ENCODE data around the gene ZNF609. TPM values are rescaled to one million over a fixed set of nuclear protein-coding genes. Genes with fewer than 3 reads are reported as not detected.
"Not testable (repeated sequence)": the region's sequence is repeated elsewhere in the genome, so short reads cannot be mapped to it uniquely, and the experiment has no call there.

Gene ZNF609
- total RNA-seq, 1 donor from 2014 or later = 11.3 TPM

DNA sequence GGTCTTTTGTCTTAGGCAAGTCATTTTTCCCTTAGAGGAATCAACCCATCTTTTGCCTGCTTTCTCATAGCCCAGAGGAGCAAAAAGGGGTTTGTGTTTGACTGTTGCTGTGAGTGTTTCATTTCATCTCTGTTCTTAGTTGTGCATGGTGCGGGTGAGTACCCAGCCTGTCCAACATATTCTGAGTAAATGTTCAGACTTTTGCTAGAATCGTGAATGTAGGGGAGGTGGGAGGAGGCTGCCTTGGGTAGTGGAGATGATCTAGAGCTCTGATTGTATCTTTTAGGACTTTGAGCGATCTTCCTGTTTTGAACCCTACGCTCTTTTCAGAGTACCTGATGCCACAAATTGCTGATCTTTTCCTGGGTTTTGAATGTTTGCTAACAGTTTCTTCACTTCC lies 123.1 kb downstream of the ZNF609 start:
- FAIRE-seq (no peak), DNase-seq (ENCODE audit: low read depth) (no peak)
- H3K27me3 ChIP-seq (ENCODE audit: control insufficient read depth, insufficient read depth, low read length) = no peaks in the 10 kb centered on the region
- H3K36me3 ChIP-seq (ENCODE audit: control insufficient read depth, insufficient read depth, low read length) = no peaks in the 10 kb centered on the region
- H3K4me3 ChIP-seq (ENCODE audit: low read depth, low read length) = no peak overlapping the region
- no peak for TF ChIP-seq CTCF (IDR thresholded peaks at IDR 0.05; ENCODE audit: insufficient read depth, low read length, severe bottlenecking)

DNA sequence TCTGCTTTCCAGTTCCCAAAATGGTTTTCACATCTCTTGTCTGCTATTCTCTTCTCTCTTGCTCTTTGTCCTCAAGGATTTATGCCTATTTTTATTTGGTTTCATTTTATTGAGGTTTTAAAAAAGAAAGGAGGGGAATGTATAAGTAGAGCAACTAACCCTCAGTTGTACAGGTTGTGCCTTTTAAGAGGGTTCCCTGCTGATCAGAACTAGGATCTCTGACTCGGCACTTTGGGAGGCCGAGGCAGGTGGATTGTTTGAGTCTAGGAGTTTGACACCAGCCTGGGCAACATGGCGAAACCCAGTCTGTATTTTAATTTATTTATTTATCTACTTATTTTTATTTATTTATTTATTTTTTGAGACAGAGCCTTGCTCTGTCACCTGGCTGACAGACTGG lies 123.6 kb downstream of the ZNF609 start:
- H3K36me3 ChIP-seq (ENCODE audit: control insufficient read depth, insufficient read depth, low read length) = no peaks in the 10 kb centered on the region
- DNase-seq (ENCODE audit: low read depth) (no peak), FAIRE-seq (no peak)
- no peak overlapping the region for H3K4me3 ChIP-seq (ENCODE audit: low read depth, low read length)
- TF ChIP-seq CTCF (IDR thresholded peaks at IDR 0.05; ENCODE audit: insufficient read depth, low read length, severe bottlenecking) = no peak
- no peaks in the 10 kb centered on the region for H3K27me3 ChIP-seq (ENCODE audit: control insufficient read depth, insufficient read depth, low read length)

- FAIRE-seq (no peak), DNase-seq (ENCODE audit: low read depth) (no peak)
- no peak for TF ChIP-seq CTCF (IDR thresholded peaks at IDR 0.05; ENCODE audit: insufficient read depth, low read length, severe bottlenecking)
- Histone ChIP-seq H3K27me3 (ENCODE audit: control insufficient read depth, insufficient read depth, low read length) (no peaks in the 10 kb centered on the region), H3K36me3 (ENCODE audit: control insufficient read depth, insufficient read depth, low read length) (no peaks in the 10 kb centered on the region), H3K4me3 (ENCODE audit: low read depth, low read length) (no peak overlapping the region)
Measured at GRCh38 chr15:64586259-64586870, 126.0 kb downstream of the ZNF609 start.

- no peak for TF ChIP-seq CTCF (IDR thresholded peaks at IDR 0.05; ENCODE audit: insufficient read depth, low read length, severe bottlenecking)
- Histone ChIP-seq H3K27me3 (ENCODE audit: control insufficient read depth, insufficient read depth, low read length) (no peaks in the 10 kb centered on the region), H3K4me3 (ENCODE audit: low read depth, low read length) (no peak overlapping the region), H3K36me3 (ENCODE audit: control insufficient read depth, insufficient read depth, low read length) (no peaks in the 10 kb centered on the region)
- no peak for DNase-seq (ENCODE audit: low read depth)
- FAIRE-seq = no peak
Measured at GRCh38 chr15:64586984-64587383, 126.6 kb downstream of the ZNF609 start.

- Histone ChIP-seq H3K27me3 (ENCODE audit: control insufficient read depth, insufficient read depth, low read length) (no peaks in the 10 kb centered on the region), H3K4me3 (ENCODE audit: low read depth, low read length) (no peak overlapping the region), H3K36me3 (ENCODE audit: control insufficient read depth, insufficient read depth, low read length) (no peaks in the 10 kb centered on the region)
- no peak for TF ChIP-seq CTCF (IDR thresholded peaks at IDR 0.05; ENCODE audit: insufficient read depth, low read length, severe bottlenecking)
- FAIRE-seq (no peak), DNase-seq (ENCODE audit: low read depth) (no peak)
Measured at GRCh38 chr15:64589435-64590084, 129.2 kb downstream of the ZNF609 start.

DNA sequence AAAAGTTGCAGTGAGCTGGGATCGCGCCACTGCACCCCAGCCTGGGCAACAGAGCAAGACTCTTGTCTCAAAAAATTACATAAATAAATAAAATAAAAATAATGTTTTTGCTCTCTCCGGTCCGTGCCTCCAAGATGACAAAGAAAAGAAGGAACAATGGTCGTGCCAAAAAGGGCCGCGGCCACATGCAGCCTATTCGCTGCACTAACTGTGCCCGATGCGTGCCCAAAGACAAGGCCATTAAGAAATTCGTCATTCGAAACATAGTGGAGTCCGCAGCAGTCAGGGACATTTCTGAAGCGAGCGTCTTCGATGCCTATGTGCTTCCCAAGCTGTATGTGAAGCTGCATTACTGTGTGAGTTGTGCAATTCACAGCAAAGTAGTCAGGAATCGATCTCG lies 132.5 kb downstream of the ZNF609 start:
- FAIRE-seq = not testable (repeated sequence)

More for the DNA sequence above, 132.5 kb downstream of the ZNF609 start:
- H3K4me3 ChIP-seq (ENCODE audit: low read depth, low read length); DNase-seq (ENCODE audit: low read depth); H3K27me3 ChIP-seq (ENCODE audit: control insufficient read depth, insufficient read depth, low read length); H3K36me3 ChIP-seq (ENCODE audit: control insufficient read depth, insufficient read depth, low read length): not testable (repeated sequence)
